DOHH2 (cell line): ENCODE results near the gene MPZL2.

Source experiments
- H3F3A ChIP-seq: fragments of 200-600 bp; sonication (generic), shearing (Covaris generic); 2 replicates; pipeline ENCODE4 v1.6.0; 2016; ENCODE audit warnings: antibody characterized with exemption, mild to moderate bottlenecking; ENCODE audit not compliant: control insufficient read depth, insufficient read depth
- H3K27ac ChIP-seq: fragments of 200-600 bp; sonication (generic); 2 replicates; pipeline ENCODE4 v1.5.1; 2014; ENCODE audit warnings: low read depth, mild to moderate bottlenecking, low read length, moderate library complexity
- H3K27me3 ChIP-seq: fragments of 200-600 bp; sonication (generic); 2 replicates; pipeline ENCODE4 v1.6.1; 2014; ENCODE audit warnings: mild to moderate bottlenecking, low read length, mixed read lengths; ENCODE audit not compliant: control insufficient read depth
- H3K36me3 ChIP-seq: fragments of 200-600 bp; sonication (generic); 2 replicates; pipeline ENCODE4 v1.6.1; 2014; ENCODE audit warnings: mild to moderate bottlenecking, low read length, moderate library complexity, mixed read lengths; ENCODE audit not compliant: control insufficient read depth
- H3K4me1 ChIP-seq: fragments of 200-600 bp; sonication (generic); 2 replicates; pipeline ENCODE4 v1.6.1; 2014; ENCODE audit warnings: mild to moderate bottlenecking, low read length, mixed read lengths; ENCODE audit not compliant: control insufficient read depth
- H3K4me2 ChIP-seq: fragments of 200-600 bp; sonication (generic); 2 replicates; pipeline ENCODE4 v1.6.0; 2014; ENCODE audit warnings: mild to moderate bottlenecking, low read length, moderate library complexity
- H3K4me3 ChIP-seq: fragments of 200-600 bp; sonication (generic); 2 replicates; pipeline ENCODE4 v1.5.1; 2014; ENCODE audit warnings: mild to moderate bottlenecking, low read length, mixed read lengths
- H3K79me2 ChIP-seq: fragments of 200-600 bp; sonication (generic); 2 replicates; pipeline ENCODE4 v1.6.1; 2014; ENCODE audit warnings: mild to moderate bottlenecking, low read length, mixed read lengths; ENCODE audit not compliant: control insufficient read depth
- H3K9me2 ChIP-seq: fragments of 200-600 bp; sonication (generic); replicated peaks from 2 replicates; pipeline ENCODE4 v1.6.1; 2014; ENCODE audit warnings: mild to moderate bottlenecking, low read length, mixed read lengths; ENCODE audit not compliant: control insufficient read depth
- H3K9me3 ChIP-seq: fragments of 200-600 bp; sonication (generic); 2 replicates; pipeline ENCODE4 v1.6.1; 2014; ENCODE audit warnings: antibody characterized with exemption, low read length, mixed read lengths; ENCODE audit not compliant: control insufficient read depth, insufficient read depth
- H4K20me1 ChIP-seq: fragments of 200-600 bp; sonication (generic); 2 replicates; pipeline ENCODE4 v1.6.0; 2014; ENCODE audit warnings: low read depth, mild to moderate bottlenecking, antibody characterized with exemption, low read length, moderate library complexity; ENCODE audit not compliant: control insufficient read depth, insufficient read depth
- EZH2phosphoT487 ChIP-seq: fragments of 200-600 bp; sonication (generic); IDR thresholded peaks from 2 replicates; pipeline ENCODE4 v1.6.1; 2017; ENCODE audit warnings: borderline replicate concordance, mild to moderate bottlenecking, antibody characterized with exemption, low read length, moderate library complexity, mixed read lengths
- TF ChIP-seq, protein P1 (sequence below): fragments of 200-600 bp; sonication (generic); IDR thresholded peaks from one replicate; pipeline ENCODE4 v1.5.1; 2014; ENCODE audit warnings: antibody characterized with exemption, mild to moderate bottlenecking, low read depth, low read length; ENCODE audit not compliant: poor library complexity, severe bottlenecking

The MPZL2 gene

DNA sequence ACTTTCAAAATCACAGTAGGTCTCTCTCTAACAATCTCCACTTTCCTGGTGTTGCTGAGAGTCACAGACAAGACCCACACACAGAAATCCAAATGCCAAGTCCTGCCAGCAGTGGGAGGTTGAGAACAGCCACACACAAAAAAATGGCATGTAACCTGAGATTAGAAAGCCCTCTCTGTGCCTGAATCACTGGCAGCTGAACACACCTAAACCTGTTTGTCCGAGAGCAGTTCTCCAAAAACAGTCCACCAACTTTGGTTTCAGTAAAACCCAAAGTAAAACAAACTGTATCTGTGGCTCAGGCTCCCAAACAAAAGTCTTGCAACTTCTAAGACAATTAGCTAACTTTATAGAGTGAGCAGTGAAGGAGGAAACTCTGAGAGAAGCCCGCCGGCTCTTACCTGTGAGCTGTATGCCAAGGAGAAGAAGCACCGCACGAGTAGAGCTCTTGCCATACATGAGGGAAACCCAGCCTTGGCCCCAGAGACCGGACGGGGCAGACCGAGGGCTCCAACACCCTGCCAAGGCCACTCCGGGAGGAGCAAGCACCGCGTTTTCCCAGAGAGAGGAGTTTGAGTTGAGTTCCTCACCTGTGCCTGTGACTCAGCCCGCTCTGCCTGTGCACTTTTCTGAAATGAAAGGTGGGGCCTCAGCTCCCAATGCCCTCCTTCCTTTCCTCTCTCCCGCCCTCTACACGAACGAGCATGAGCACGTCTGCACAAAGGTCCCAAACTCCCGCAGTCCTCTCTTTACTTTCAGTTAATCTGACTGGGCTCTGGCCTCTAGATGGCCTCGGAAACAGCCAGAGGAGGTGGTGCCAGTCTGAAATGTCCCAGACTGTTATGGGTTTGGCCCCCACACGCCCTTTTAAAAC is at the start of gene MPZL2:
MPZL2 (minus strand) TSS at position 603 of the 874 bp plus-strand sequence; CDS start at position 459, 144 bp downstream.
- H3K4me3 ChIP-seq: peak within 1 kb of the TSS; percentile 21
- no peaks in the 10 kb centered on the region for H3F3A ChIP-seq
- no peaks in the 10 kb centered on the region for H3K36me3 ChIP-seq
- H4K20me1 ChIP-seq: no peaks in the 10 kb centered on the region
- no peak for TF ChIP-seq EZH2phosphoT487
- TF ChIP-seq, protein P1, sequence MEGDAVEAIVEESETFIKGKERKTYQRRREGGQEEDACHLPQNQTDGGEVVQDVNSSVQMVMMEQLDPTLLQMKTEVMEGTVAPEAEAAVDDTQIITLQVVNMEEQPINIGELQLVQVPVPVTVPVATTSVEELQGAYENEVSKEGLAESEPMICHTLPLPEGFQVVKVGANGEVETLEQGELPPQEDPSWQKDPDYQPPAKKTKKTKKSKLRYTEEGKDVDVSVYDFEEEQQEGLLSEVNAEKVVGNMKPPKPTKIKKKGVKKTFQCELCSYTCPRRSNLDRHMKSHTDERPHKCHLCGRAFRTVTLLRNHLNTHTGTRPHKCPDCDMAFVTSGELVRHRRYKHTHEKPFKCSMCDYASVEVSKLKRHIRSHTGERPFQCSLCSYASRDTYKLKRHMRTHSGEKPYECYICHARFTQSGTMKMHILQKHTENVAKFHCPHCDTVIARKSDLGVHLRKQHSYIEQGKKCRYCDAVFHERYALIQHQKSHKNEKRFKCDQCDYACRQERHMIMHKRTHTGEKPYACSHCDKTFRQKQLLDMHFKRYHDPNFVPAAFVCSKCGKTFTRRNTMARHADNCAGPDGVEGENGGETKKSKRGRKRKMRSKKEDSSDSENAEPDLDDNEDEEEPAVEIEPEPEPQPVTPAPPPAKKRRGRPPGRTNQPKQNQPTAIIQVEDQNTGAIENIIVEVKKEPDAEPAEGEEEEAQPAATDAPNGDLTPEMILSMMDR: no peak
- peaks cover 16% of the 10 kb centered on the region for H3K27me3 ChIP-seq
- peaks cover 15% of the 10 kb centered on the region for H3K4me1 ChIP-seq
- H3K9me3 ChIP-seq: no peaks in the 10 kb centered on the region
- H3K4me2 ChIP-seq: peak within 1 kb of the TSS; percentile 46
- no peaks in the 10 kb centered on the region for H3K79me2 ChIP-seq
- no peaks in the 10 kb centered on the region for H3K9me2 ChIP-seq
- no peak within 1 kb of the TSS for H3K27ac ChIP-seq

DNA sequence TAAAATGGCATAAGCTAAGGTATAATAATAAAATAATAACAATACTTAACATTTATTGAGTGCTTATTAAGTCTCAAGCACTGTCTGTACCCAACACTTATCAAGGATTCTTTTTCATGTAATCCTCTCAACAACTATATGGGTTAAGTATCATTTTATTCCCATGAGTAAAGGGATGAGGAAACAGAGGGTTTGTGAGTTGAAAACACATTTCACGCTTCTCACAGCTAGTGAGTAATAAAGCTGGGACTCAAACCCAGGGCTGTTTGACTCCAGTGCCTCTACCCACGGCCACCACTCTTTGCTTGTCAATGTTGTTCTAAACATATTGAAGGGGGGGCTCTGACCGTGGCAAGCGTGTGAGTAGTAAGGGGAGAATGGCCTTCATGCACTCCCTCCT is 49.1 kb upstream of the MPZL2 start:
- H3K79me2 ChIP-seq: peaks cover 6% of the 10 kb centered on the region; the same call in 1 of the 2 replicates
- H3K4me2 ChIP-seq: peak overlapping the region; percentile 100

GRCh38 chr11:118312328-118312727 is 48.2 kb upstream of the MPZL2 start:
- Histone ChIP-seq H3K4me3 (peak overlapping the region; percentile 71), H3K27ac (peak overlapping the region; percentile 100), H3F3A (peaks cover 48% of the 10 kb centered on the region), H4K20me1 (no peaks in the 10 kb centered on the region), H3K27me3 (no peaks in the 10 kb centered on the region), H3K9me3 (no peaks in the 10 kb centered on the region), H3K36me3 (peaks cover 4% of the 10 kb centered on the region; the same call in 1 of the 2 replicates), H3K4me2 (peak overlapping the region; percentile 100), H3K79me2 (peaks cover 6% of the 10 kb centered on the region; the same call in 1 of the 2 replicates), H3K9me2 (no peaks in the 10 kb centered on the region), H3K4me1 (peaks cover 68% of the 10 kb centered on the region)
- no peak for TF ChIP-seq EZH2phosphoT487
- TF ChIP-seq, protein P1: no peak

More for the DNA sequence above, 49.1 kb upstream of the MPZL2 start:
- H3K9me3 ChIP-seq: no peaks in the 10 kb centered on the region
- peaks cover 4% of the 10 kb centered on the region; the same call in 1 of the 2 replicates for H3K36me3 ChIP-seq
- TF ChIP-seq, protein P1: no peak
- no peak for TF ChIP-seq EZH2phosphoT487
- H3K4me1 ChIP-seq: peaks cover 75% of the 10 kb centered on the region
- no peaks in the 10 kb centered on the region for H4K20me1 ChIP-seq
- H3K4me3 ChIP-seq: peak overlapping the region; percentile 71
- H3K27ac ChIP-seq: peak overlapping the region; percentile 100
- no peaks in the 10 kb centered on the region for H3K9me2 ChIP-seq
- H3F3A ChIP-seq: peaks cover 56% of the 10 kb centered on the region
- H3K27me3 ChIP-seq: no peaks in the 10 kb centered on the region
